ENCODE measurements around the gene PCMTD2.

GRCh38 chr20:64241061-64241460 lies 14.5 kb upstream of the PCMTD2 start:
- TF ChIP-seq CTCF (conservative IDR thresholded peaks at IDR 0.05; ENCODE audit: low read depth, low read length): no peak
- no peak for TF ChIP-seq EZH2 (IDR thresholded peaks at IDR 0.05; ENCODE audit: borderline replicate concordance, low read depth, low read length, poor library complexity, severe bottlenecking)
